Loucy (cell line): ENCODE measurements around the gene UBLCP1.

Source experiments
- EZH2phosphoT487 ChIP-seq: fragments of 200-600 bp; IDR thresholded peaks from 2 replicates; pipeline ENCODE4 v1.6.1; 2018; ENCODE audit warnings: antibody characterized with exemption, mild to moderate bottlenecking, moderate library complexity, borderline replicate concordance
- TF ChIP-seq, protein P1 (sequence below): fragments of 200-600 bp; sonication (generic); conservative IDR thresholded peaks from 2 replicates; pipeline ENCODE4 v1.5.1; 2014; ENCODE audit warnings: mild to moderate bottlenecking, antibody characterized with exemption, low read length

DNA sequence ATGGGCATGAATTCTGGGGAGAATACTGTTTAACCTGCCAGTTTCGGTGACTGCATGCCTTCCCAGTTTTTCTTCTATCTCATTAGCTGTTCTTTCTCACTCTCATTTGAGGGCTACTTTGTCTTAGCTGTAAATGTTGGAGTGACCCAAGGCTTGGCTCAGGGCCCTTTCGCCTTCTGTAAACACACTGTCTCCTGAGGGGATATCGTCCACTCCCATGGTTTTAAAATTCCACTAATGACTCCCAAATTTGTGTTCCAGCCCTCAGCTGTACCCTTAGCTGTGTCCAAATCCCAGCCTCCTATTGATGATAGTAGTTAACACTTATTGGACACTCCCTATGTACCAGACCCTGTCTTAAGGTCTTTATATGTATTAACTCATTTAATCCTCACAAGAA, 39.6 kb upstream of the UBLCP1 start:
- TF ChIP-seq, protein P1, sequence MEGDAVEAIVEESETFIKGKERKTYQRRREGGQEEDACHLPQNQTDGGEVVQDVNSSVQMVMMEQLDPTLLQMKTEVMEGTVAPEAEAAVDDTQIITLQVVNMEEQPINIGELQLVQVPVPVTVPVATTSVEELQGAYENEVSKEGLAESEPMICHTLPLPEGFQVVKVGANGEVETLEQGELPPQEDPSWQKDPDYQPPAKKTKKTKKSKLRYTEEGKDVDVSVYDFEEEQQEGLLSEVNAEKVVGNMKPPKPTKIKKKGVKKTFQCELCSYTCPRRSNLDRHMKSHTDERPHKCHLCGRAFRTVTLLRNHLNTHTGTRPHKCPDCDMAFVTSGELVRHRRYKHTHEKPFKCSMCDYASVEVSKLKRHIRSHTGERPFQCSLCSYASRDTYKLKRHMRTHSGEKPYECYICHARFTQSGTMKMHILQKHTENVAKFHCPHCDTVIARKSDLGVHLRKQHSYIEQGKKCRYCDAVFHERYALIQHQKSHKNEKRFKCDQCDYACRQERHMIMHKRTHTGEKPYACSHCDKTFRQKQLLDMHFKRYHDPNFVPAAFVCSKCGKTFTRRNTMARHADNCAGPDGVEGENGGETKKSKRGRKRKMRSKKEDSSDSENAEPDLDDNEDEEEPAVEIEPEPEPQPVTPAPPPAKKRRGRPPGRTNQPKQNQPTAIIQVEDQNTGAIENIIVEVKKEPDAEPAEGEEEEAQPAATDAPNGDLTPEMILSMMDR = no peak
- TF ChIP-seq EZH2phosphoT487 = no peak
